HT1080 (cell line): Measurements from ENCODE around the gene PGGHG. TPM values are rescaled to one million over a fixed set of nuclear protein-coding genes. Genes with fewer than 3 reads are reported as not detected.
"Not testable (repeated sequence)": the region's sequence is repeated elsewhere in the genome, so short reads cannot be mapped to it uniquely, and the experiment has no call there.

Experiments used
- DNase-seq: peaks from one replicate; pipeline ENCODE4 v3.0.0-alpha.2; 2015; ENCODE audit warnings: low read depth
- total RNA-seq: library from RNA; depleted of rRNA; stranded (reverse); fragments of >200 nt; shearing (Covaris generic); gene quantifications from 2 replicates; pipeline ENCODE4 v1.2.3, GENCODE V29; 2014

Gene PGGHG
- total RNA-seq, 1 experiment from 2014 or later, result 8.0 TPM

GRCh38 chr11:313787-314553, 25.0 kb downstream of the PGGHG start, which contains the start of gene IFITM1:
Gene IFITM1, plus strand, starts transcription at chr11:314040. Its CDS starts 131 bp downstream, at chr11:314171.
- DNase-seq, result peak; percentile 32

GRCh38 chr11:314554-314875, 25.6 kb downstream of the PGGHG start:
- not testable (repeated sequence) for DNase-seq

- DNase-seq, result no peak
Measured at GRCh38 chr11:315051-315481, 26.1 kb downstream of the PGGHG start.

DNA sequence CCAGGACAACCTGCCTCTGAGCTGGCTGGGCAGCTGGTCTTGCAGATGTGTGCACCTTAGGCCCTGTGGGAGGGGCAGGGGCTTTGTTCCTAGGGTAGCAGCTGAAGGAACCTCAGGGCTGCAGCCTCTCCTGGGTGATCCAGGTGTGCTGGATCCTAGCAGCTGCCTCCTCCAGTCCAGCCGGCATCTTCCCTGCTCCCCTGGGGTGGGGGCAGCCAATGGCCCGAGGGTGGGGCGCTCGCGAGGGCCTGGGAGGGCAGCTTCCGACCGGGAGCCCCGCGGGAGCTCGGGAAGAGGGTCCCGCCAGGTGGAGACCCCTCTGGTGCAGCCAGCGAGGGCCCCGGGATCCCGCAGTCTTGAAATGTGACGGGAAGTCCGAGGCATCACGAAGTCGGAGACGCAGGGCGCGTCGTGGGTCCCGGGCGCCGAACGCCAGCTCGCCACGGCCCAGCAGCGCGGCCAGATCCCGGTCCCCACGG, 26.6 kb downstream of the PGGHG start:
- no peak for DNase-seq

- DNase-seq, result no peak
Measured at GRCh38 chr11:316031-316701, 27.2 kb downstream of the PGGHG start.

DNA sequence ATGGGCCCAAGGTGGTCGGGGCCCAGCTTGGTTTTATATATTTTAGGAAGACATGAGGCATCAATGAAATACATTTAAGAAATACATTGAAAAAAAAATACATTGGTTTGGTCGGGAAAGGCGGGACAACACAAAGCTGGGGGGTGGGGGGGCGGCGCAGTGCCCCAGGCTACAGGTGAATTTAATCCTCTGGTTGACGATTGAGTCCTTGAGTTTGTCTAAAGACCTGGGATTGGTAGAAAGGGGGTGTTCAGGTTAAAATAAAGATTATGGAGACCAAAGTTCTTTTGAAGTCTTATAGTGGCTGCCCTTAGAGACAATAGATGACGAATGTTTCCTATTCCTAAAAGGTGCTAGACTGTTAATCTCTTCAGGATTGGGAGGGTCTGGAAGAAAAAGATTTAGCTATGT, 28.0 kb downstream of the PGGHG start:
- DNase-seq, result no peak

DNA sequence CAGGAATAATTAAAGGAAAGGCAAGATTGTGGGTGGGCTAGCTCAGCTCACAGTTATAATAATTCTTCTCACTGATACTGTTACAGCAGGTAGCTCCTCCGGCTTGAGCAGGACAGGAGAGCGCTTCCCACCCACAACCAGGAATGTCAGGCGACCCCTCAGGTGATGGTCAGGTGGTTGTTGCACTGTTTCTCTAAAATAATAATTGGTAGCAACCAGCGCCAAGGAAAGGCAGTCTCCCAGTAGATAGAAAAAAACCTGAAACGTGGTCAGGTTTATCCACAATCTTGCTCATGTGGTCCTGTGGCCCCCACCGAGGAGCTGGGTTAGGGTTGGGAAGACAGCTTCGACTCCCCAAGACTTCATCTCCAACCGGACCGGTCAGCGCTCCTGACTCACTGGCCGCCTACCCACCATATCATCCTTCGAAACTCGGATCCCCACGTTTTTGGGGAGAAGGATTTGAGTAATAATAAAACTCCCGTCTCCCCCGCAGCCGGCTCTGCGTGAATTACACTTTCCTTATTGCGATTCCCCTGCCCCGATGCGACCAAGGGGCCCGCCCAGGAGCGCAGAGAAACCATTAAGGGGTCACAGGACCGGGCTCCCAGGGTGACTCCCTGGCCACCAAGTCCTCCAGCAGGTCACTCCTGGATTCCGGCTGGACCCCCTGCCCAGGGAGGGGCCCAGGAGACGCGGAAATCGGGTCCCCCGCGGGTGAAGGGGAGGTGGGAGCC, 28.9 kb downstream of the PGGHG start:
- not testable (repeated sequence) for DNase-seq

DNA sequence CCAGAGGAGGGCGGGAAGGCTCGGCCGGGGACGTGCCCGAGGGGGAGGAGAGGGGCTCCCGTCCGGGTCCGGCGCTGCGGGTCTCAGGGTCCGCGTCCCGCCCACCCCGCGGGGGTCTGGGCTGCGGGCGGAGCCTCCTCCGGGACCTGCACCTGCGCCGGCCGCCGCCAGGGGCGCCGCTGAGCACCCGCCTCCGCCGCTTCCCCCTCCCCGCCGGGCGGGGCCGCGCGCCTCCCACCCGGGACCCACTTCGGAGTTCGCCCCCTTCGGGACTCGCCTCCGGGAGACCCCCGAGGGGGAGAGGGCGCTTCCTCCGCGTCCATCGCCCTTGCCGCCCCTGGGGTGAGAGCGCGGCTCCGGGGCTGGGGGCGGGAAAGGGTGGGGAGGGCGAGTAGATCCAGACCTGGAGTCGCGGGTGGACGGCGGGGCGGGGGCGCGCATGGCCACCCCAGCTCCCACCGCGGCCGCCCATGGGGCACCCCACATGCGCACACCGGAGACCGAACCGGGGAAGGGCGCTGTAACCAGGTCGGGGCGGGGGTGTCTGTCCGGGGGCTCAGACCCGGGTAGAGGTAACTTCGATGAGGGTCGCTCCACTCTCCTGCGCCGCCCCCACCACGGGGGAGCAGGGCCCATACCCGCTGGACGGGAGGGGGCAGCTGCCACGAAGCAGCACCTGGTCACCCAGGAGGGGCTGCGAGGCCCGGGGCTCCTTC, 29.6 kb downstream of the PGGHG start:
- not testable (repeated sequence) for DNase-seq

GRCh38 chr11:319121-319887, 30.4 kb downstream of the PGGHG start:
- peak; percentile 24 for DNase-seq

DNA sequence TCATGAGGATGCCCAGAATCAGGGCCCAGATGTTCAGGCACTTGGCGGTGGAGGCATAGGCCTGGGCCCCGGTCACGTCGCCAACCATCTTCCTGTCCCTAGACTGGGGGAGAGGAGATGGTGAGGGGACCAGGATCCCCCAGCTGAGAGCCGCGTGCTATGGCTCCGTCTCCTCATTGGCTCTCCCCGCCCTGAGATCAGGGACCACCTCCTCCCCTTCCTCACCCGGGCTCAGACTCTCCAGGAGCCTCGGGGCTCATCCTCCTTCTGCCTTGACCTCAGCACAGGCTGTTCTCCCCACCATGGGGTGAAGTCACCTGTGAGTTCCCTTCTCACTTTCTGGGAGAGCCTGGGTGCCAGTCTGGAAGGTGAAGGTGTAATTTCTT, 31.0 kb downstream of the PGGHG start:
- not testable (repeated sequence) for DNase-seq

GRCh38 chr11:324156-324555, 35.2 kb downstream of the PGGHG start:
- no peak for DNase-seq

- DNase-seq, result not testable (repeated sequence)
Measured at GRCh38 chr11:324593-325517, 35.9 kb downstream of the PGGHG start.

DNA sequence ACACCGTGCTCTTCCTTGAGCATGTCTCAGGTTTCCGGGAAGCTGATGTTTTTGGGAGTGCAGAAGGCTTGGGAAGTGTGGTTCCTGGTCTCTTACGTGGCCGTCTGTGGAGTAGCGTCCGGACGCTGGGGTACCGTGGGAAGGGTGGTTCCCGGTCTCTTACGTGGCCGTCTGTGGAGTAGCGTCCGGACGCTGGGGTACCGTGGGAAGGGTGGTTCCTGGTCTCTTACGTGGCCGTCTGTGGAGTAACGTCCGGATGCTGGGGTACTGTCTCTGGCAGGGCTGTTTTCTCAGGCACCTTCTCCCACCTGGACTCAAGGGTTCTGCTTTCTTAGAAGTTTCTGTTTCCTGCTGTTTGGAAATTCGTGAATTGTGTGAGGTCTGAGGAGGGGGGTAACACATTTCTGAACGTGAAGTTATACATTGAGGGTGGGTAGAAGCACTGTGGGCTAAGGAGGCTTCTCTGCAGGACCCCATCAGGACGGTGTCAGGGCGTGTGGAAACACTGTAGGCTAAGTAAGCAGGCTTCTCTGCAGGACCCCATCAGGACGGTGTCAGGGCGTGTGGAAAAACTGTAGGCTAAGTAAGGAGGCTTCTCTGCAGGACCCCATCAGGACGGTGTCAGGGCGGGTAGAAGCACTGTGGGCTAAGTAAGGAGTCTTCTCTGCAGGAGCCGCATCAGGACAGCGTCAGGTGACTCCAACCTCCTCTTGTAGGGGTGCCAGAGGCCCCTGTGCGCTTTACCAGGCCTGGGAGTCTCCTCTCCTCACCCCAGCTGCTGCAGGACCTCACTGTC, 37.1 kb downstream of the PGGHG start:
- DNase-seq, result no peak

DNA sequence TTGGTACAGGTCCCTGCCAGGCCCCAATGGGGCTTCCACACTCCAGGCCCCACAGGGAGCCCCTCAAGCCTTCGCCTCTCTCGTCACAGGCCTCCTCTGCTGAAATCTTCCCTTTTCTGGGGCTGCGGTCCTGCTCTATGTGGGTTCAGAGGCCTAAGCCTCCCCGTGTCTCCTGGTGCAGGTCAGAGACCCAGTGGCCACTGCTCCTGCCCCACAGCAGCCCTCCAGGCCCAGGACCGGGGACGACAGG, 37.6 kb downstream of the PGGHG start:
- DNase-seq, result no peak

GRCh38 chr11:326842-327580, 38.1 kb downstream of the PGGHG start:
- DNase-seq, result no peak

- no peak for DNase-seq
Measured at GRCh38 chr11:327581-327923, 38.6 kb downstream of the PGGHG start.

- DNase-seq, result no peak
Measured at GRCh38 chr11:328012-328411, 39.1 kb downstream of the PGGHG start.

GRCh38 chr11:328516-329100, 39.7 kb downstream of the PGGHG start:
- not testable (repeated sequence) for DNase-seq
